ENCODE results near the gene IFNAR2.

Gene IFNAR2

GRCh38 chr21:33270986-33271385, 41.2 kb downstream of the IFNAR2 start:
- no peak for DNase-seq

GRCh38 chr21:33273044-33273443, 43.3 kb downstream of the IFNAR2 start:
- DNase-seq = no peak

- no peak for DNase-seq
Measured at GRCh38 chr21:33278721-33279120, 49.0 kb downstream of the IFNAR2 start.

GRCh38 chr21:33279330-33279820, 49.6 kb downstream of the IFNAR2 start:
- DNase-seq = no peak
